Ascending aorta (tissue), 2 donors: ENCODE measurements around the gene RNF214. TPM values are rescaled to one million over a fixed set of nuclear protein-coding genes. Genes with fewer than 3 reads are reported as not detected.

ENCODE experiments used
- DNase-seq, 2 donors: peaks; one replicate each; pipeline ENCODE4 v3.0.0-alpha.2; 2019; ENCODE audit warnings: low spot score in 2 of 2
- H3K27ac ChIP-seq, 2 donors: fragments of 200-600 bp; sonication (generic); one replicate each; pipeline ENCODE4 v1.5.1; 2016 to 2017; ENCODE audit warnings: mild to moderate bottlenecking in 1 of 2
- H3K27me3 ChIP-seq: fragments of 200-600 bp; sonication (generic); one replicate; pipeline ENCODE4 v1.5.1; 2017
- H3K36me3 ChIP-seq, 2 donors: fragments of 200-600 bp; sonication (generic); one replicate each; pipeline ENCODE4 v1.5.1; 2016
- H3K4me1 ChIP-seq, 2 donors: fragments of 200-600 bp; sonication (generic); one replicate each; pipeline ENCODE4 v1.5.1; 2016 to 2017; ENCODE audit warnings: mild to moderate bottlenecking in 1 of 2
- H3K4me3 ChIP-seq, 2 donors: fragments of 200-600 bp; sonication (generic); one replicate each; pipeline ENCODE4 v1.5.1; 2016 to 2017; ENCODE audit warnings: mild to moderate bottlenecking in 1 of 2
- H3K9me3 ChIP-seq, 2 donors: fragments of 200-600 bp; sonication (generic); one replicate each; pipeline ENCODE4 v1.5.1; 2016
- CTCF ChIP-seq, 3 experiments: fragments of 200-600 bp in 2 of 3; fragments of 450-650 bp in 1 of 3; sonication (generic) in 2 of 3; IDR thresholded peaks; one replicate each; pipeline ENCODE4 v1.5.1; 2016 to 2019; ENCODE audit warnings: antibody characterized with exemption in 3 of 3, mild to moderate bottlenecking in 1 of 3, moderate library complexity in 1 of 3
- intact Hi-C: fragments of 100-400 bp; cut with DNase I; formaldehyde crosslinking; loops from one replicate; pipeline ENCODE4 v1.15.1; 2023
- total RNA-seq: library from RNA; depleted of rRNA; stranded (reverse); fragments of >200 nt; gene quantifications from one replicate; pipeline ENCODE4 v1.1.0, GENCODE V29; 2016

RNF214 gene
- total RNA-seq, 1 donor from 2014 or later = 0.53 TPM

DNA sequence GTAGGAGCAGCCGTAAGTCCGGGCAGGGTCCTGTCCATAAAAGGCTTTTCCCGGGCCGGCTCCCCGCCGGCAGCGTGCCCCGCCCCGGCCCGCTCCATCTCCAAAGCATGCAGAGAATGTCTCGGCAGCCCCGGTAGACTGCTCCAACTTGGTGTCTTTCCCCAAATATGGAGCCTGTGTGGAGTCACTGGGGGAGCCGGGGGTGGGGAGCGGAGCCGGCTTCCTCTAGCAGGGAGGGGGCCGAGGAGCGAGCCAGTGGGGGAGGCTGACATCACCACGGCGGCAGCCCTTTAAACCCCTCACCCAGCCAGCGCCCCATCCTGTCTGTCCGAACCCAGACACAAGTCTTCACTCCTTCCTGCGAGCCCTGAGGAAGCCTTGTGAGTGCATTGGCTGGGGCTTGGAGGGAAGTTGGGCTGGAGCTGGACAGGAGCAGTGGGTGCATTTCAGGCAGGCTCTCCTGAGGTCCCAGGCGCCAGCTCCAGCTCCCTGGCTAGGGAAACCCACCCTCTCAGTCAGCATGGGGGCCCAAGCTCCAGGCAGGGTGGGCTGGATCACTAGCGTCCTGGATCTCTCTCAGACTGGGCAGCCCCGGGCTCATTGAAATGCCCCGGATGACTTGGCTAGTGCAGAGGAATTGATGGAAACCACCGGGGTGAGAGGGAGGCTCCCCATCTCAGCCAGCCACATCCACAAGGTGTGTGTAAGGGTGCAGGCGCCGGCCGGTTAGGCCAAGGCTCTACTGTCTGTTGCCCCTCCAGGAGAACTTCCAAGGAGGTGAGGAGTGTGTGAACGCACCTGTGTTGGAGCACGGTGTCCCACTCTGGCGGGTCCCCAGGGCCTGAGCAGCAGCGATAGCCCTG is 33.2 kb upstream of the RNF214 start, which contains the start of gene TAGLN:
Gene TAGLN, plus strand, starts transcription at position 318 of the 863 bp plus-strand sequence. CDS start 3,644 bp downstream, outside the sequence.
- H3K4me1 ChIP-seq = peaks cover 7 to 9% of the 10 kb centered on the region in 2 donors
- H3K36me3 ChIP-seq = peaks cover 39 to 68% of the 10 kb centered on the region in 2 donors
- intact Hi-C loops = loop anchor here (1.0 kb wide), 2 partner anchors 21 kb away; partner anchors contain the start of gene SIDT2
- no peaks in the 10 kb centered on the region for H3K9me3 ChIP-seq
- H3K27ac ChIP-seq = peak within 1 kb of the TSS; percentile 96 to 98
- peak within 1 kb of the TSS; percentile 68 to 97 for H3K4me3 ChIP-seq
- H3K27me3 ChIP-seq = no peaks in the 10 kb centered on the region
- DNase-seq = peak; percentile 87 to 99
- TF ChIP-seq CTCF (IDR thresholded peaks at IDR 0.05) = no peak

DNA sequence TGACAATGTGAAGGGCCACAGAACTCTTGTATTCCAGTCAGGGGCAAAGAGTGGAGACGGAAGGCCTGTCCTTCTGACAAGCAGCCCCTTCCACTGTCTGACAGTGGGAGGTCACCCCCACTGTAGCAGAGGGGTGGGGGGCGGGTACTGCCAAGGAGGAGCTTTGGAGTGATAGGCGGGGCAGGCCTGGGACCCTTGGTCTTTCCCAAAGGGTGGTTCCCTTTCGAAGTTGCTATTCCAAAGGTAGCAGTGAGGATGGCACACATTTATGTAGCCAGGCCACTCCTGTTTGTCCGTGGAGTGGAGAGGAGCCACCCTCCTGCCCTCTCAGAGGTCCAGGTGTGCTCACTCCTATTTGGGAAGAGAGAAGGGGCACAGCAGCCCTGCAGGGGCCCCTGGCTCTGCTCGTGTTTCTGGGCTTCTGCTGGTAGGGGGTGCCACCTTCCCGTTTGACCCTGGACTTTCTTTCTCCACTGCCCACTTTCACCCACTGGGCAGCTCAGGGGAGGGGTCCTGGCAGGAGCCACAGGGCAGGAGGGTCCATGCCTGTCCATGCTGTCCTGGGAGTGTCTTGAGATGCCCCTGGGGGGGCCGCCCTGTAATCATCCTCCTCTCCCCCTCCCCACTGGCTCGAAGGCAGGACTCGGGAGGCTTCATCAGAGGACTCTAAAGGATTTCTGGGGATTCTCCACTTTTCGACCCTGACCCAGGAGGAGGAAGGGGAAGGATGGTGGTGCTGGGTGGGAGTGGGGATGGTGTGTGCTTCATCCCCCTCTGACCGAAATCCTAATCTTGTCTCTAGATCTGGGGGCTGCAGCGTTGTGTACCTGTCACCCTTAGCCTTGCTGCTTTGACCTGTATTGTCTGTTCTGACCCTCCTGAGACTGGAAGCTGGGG is 32.3 kb upstream of the RNF214 start:
- H3K4me3 ChIP-seq = peak overlapping the region; percentile 68 to 97
- no peaks in the 10 kb centered on the region for H3K27me3 ChIP-seq
- intact Hi-C loops = loop anchor here (1.0 kb wide), 2 partner anchors 20 to 22 kb away; partner anchors contain the start of gene SIDT2
- H3K36me3 ChIP-seq = peaks cover 45 to 73% of the 10 kb centered on the region in 2 donors
- no peaks in the 10 kb centered on the region for H3K9me3 ChIP-seq
- no peak for DNase-seq
- TF ChIP-seq CTCF (IDR thresholded peaks at IDR 0.05) = no peak
- H3K27ac ChIP-seq = peak overlapping the region; percentile 96 to 98
- peaks cover 12 to 14% of the 10 kb centered on the region in 2 donors for H3K4me1 ChIP-seq

- H3K4me3 ChIP-seq = peak overlapping the region; percentile 68 to 97
- no peak for DNase-seq
- H3K9me3 ChIP-seq = no peaks in the 10 kb centered on the region
- H3K27ac ChIP-seq = peak overlapping the region; percentile 96 to 98
- peaks cover 16 to 18% of the 10 kb centered on the region in 2 donors for H3K4me1 ChIP-seq
- H3K27me3 ChIP-seq = no peaks in the 10 kb centered on the region
- no peak for TF ChIP-seq CTCF (IDR thresholded peaks at IDR 0.05)
- intact Hi-C loops = no loop called here
- H3K36me3 ChIP-seq = peaks cover 50 to 70% of the 10 kb centered on the region in 2 donors
Measured at GRCh38 chr11:117200813-117201657, 31.4 kb upstream of the RNF214 start.

GRCh38 chr11:117201658-117202305 is 30.7 kb upstream of the RNF214 start:
- Histone ChIP-seq H3K4me3 (peak overlapping the region; percentile 68 to 97), H3K4me1 (peaks cover 16 to 18% of the 10 kb centered on the region in 2 donors), H3K27ac (peak overlapping the region; percentile 96 to 98), H3K27me3 (no peaks in the 10 kb centered on the region), H3K9me3 (no peaks in the 10 kb centered on the region), H3K36me3 (peaks cover 50 to 65% of the 10 kb centered on the region in 2 donors)
- no peak for DNase-seq
- intact Hi-C loops = no loop called here
- no peak for TF ChIP-seq CTCF (IDR thresholded peaks at IDR 0.05)
